NCI-H510A treated with DMSO at 0.1 percent for 48 hours (cell line): ENCODE results near the gene EVA1A.
"Not testable (repeated sequence)": the region's sequence is repeated elsewhere in the genome, so short reads cannot be mapped to it uniquely, and the experiment has no call there.

Experiments used
- DNase-seq: peaks from one replicate; lab custom pipeline; 2025; lab: John Stamatoyannopoulos, UW

EVA1A gene

DNA sequence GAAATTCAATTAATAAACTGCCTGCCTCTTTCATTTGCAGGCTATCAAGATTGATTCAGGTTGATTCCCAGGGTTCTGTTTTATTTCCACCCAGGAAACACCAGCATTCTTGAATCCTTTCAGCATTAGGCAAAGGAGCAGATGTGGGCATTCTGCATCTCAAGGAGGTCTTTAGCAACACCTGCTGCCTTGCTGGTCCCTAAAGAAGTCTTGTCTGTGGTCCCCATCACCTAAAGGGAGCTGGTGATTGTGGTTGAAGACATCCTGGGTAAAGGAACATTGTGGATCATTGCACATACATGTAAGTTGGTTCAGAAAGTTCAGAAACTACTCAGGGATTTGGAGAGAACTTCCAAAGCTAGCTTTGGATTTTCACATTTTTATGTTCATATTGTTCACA, 78.3 kb downstream of the EVA1A start:
- no peak for DNase-seq

DNA sequence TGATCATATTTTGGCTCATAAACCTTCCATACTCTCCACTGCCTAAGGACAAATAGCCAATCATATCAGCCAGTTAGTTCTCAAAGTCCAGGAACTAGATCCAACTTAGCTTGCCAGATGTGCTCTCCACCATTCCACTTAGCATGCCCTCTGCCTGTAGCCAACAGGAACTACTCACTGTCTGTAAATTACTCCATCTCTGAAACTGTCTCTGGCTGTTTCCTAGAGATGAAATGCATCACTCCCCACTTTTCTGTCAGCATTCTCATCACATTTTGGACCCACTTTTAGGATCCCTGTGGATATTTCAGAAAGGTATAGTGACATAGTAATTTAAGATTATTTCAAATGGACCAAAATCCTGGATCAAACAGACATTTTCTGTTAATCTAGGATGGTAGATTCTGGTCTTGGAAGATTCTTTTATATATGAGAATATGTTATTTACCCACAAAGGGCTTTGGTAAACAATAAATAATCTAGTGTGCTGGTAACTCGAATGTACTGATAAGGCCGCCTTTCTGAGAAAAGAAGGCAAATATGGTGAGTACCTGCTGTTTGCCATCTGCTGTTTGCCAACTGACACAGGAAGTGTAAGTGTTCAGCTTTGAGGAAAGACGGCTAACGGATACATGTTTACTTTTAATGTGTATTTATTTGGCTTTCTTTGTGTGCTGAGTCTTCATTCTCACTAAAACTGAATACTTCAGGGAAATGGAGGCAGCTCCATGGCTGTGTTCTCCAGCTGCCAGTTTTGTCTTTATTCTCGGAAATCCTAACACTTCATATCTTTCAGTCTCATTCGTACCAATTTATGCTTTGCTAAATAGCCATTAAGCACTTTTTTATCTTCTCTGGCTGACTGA, 79.5 kb downstream of the EVA1A start:
- DNase-seq, result peak; percentile 85

DNA sequence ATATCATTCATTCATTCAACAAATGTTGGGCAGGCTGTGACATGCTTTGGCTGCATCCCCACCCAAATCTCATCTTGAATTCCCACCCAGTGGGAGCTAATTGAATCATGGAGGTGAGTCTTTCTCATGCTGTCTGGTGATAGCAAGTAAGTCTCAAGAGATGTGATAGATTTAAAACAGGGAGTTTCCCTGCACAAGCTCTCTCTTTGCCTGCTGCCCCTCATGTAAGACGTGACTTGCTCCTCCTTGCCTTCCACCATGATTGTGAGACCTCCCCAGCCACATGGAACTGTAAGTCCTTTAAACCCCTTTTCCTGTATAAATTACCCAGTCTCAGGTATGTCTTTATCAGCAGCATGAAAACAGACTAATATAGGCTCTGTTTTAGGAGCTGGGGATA, 83.0 kb downstream of the EVA1A start:
- not testable (repeated sequence) for DNase-seq

DNA sequence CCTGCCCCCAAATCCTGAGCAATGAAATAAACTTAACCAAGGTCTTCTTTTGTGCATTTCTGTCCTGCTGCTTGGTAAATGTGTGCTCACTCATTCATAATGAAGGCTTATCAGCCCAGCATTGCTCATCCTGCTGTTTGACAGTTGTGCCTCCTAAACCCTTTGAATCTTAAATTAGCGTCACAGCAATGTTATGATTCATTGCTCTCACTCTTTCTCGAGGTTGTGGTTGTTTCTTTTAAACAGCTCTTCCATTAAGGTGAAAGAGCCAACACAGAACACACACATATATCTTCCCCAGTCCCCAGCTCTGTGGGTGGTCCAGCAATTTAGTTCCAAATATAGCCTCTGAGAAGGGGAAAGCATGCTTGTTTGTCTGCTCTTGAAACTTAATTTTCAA, 84.0 kb downstream of the EVA1A start:
- DNase-seq, result no peak

DNA sequence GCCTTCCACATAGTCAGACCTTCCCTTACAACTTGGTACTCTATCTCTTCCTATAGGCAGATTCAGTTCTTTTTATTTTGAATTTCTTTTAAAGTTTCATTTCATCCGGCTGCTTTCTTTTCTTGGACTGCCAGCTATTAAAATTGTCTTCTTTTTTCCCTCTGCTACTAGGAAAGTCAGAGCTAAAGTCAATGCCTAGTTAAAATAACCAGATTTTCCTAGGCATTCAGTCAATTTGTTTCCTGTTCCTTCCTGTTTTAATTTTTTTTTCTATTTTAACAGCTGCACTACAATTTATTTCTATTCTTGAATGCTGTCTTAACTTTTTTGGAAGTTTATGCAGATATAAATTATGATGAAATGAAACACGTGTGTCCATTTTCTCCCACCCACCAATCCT, 84.8 kb downstream of the EVA1A start:
- no peak for DNase-seq

DNA sequence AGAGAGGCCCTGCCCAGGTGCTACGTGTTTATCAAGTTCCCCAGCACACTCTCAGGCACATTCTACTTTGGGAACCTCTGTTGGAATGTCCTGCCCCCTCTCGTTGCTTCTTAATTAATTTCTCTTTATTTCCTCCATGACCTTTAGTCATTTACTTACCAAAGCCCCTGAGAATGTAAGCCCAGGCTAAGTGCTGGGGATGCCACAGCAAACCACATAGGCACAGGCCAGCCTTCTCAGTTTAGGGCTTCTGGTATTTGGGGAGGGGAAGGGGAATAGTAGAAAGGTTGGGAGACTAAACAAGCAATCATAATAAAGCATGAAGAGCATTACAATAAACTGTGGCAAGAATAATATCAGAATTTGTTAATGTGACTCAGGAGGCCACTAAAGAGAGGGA, 85.7 kb downstream of the EVA1A start:
- DNase-seq, result no peak

DNA sequence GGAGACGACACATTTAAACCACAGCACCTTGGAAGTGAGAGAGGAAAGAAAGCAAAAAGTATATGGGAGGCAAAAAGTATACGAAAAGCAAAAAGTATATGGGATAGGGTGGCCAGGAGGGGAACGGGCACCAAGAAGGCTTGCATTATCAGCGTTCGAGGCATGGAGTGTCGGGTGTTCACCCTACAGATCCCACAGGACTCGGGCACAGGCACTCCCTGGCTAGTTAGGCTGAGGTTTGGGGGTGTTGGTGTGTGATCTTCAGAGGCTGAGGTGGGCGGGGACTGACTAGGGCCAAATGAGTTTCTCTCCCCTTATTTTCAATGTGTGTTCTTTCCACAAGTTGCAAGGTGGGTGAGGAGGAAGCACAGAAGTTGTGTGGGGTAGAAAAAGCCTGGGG, 86.6 kb downstream of the EVA1A start:
- no peak for DNase-seq

DNA sequence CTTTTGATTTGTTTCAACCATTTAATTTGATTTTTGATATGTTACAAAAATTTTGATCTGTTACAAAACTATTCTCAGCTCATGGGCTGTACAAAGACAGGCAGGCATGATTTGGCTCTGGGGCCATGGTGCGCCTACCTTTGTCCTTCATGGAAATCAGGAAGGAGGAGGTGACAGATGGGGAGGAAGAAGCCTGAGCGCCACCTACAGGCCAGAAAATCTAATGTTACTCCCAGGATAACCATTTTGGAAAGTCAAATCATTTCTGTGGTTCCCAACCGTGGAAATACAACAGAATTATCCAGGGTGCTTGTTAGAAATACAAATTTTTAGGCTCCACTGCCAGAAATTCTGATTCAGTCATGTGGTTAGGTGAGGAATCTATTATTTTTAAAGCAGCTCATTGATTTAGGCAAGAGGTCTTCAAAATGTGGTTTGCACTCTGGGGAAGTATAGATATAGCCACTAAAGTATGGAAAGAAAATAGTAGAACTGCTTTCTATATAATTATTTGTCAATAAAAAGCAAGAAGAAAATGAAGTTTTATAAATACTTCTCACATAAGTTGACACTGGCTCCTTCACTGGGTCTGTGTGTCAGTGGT, 93.9 kb downstream of the EVA1A start:
- peak; percentile 23 for DNase-seq

DNA sequence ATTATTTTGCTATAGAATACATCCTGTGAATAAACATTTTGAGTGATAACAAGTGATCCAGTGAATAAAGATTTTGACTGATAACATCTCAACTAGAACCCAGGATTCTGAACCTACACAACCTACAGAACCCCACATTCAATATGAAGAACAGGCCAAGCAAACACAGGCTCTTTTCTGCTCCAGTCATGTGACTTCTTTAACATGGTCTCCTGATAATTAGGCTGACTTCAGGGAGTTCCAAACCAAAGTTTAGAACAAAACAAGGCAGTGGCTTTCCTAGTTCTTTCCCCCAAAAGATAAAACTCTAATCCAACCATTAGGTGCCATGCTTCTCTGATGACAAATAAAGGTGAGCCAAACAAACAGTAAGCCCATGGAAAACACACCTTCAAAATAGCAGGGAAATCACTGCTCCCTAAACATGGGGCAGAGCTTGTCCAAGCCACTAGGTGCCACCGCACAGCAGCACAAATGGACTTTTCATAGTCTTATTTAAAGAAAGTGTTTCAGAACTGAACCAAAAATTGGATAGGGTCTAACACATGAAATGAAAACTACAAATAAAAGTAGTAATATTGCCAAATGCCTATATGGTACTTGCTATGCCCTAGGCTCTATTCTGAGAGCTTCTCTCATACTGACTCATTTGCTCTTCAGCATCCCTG, 95.3 kb downstream of the EVA1A start:
- DNase-seq, result peak; percentile 4

DNA sequence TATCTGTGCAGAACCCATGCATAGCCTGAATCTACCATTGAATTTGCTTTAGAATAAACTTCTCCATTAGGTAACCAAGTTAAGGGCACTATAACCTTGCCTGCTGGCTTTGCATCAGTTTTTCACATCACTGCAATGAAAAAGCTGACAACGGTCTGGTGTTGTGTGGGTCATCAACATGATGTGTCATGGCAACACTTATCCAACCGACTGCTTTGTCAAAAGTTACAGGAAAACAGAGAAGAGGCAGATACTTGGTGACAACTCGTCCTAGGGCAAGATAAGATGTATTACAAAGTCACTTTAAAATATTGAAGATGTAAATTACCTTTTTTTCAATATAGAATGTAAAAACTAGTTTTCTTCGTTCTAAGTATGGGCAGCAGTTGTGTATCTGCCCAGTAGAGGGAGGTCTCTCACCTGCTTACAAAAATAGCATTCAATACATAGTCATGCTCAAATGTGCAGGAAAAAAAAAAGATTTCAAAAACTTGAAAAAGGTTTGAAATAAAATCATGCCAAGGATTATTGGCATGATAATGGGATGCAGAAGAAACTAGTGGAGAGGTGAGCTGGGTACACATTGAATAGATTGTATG, 96.3 kb downstream of the EVA1A start:
- peak; percentile 25 for DNase-seq

DNA sequence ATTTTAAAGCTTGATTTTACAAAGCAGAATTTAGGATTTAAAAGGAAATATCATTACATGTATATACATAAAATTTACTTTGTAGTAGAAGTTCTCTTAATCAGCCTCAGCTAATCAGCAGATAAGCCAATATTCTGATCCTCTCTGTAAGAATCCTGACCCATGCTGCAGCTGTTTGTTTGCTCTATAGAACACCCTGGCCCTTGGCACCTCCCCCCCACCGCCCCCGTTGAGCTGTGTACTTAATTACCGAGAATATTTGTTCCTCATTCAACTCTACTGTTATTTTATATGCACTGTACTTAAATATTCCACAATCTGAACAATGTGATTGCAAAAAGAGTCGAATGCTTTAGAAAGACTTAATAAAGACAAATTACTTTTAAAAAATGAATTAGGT, 98.0 kb downstream of the EVA1A start:
- no peak for DNase-seq

DNA sequence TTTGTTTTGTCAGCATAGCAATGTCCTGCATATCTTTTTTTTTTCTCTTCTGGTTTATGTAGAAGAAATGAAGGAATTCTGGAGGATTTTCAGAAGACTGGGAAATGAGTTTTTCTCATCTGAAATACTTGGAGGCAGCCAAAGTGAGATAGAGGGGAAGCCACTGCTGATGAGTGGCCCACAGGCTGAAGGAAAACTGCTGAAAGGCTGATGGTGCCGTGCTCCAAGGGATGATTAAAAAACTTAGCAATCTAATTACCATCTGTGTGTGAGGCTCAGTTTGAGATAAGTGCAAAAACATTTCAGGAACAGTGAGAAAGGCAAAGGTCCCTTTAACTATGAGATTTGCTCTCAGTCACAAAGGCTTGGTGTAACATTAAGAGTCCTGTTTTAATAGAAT, 98.5 kb downstream of the EVA1A start:
- no peak for DNase-seq

DNA sequence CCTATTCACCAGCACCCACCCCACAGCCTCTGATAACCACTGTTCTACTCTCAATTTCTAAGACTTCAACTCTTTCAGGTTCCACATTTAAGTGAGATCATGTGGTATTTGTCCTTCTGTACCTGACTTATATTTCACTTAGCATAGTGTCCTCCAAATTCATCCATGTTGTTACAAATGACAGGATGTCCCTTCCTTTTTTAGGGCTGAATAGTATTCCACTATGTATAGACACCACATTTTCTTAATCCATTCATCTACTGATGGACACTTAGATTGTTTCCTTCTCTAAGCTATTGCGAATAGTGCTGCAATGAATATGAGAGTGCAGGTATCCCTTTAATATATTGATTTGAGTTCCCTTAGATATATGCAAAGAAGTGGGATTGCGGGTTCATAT, 100.1 kb downstream of the EVA1A start:
- no peak for DNase-seq

DNA sequence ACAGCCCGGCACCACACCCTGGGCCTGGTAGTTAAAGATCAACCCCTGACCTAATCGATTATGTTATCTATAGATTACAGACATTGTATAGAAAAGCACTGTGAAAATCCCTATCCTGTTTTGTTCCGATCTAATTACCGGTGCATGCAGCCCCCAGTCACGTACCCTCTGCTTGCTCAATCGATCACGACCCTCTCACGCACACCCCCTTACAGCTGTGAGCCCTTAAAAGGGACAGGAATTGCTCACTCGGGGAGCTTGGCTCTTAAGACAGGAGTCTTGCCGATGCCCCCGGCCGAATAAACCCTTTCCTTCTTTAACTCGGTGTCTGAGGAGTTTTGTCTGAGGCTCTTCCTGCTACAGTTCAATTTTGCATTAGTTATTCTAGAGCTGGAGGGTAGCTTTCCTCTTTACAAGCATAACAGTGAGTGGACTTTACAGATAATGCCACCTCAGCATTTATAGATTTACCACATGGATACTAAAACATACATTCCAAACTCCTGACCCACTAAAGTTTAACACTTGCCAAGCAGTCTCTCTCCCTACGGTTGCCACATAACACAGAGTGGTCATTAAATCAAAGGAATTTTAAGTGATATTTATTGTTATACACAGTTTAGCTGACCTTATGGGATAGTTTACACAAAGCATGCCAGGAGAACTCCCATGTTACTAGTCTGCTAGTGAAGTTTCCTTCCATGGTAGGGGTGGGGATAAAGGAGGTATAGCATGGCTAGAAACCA, 101.0 kb downstream of the EVA1A start:
- no peak for DNase-seq

DNA sequence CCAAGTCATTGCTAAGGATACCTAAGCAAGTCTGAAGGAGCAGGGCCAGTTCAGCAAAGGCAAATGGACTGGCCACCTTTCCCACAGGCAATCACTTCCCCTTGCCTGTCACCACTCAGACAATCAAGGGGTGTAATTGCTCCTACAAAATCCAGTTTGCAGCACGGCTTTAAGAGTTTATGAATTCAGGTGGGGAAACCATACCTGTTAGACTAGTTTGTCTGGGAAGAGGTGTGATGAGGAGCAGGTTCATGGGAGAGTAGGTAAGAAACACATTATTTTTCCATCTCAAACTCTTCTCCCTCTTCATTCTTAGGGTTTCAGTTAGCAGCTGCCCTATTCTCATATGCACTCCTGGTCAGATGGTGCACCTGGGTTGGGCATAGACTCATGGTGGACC, 102.5 kb downstream of the EVA1A start:
- DNase-seq, result peak; percentile 40

DNA sequence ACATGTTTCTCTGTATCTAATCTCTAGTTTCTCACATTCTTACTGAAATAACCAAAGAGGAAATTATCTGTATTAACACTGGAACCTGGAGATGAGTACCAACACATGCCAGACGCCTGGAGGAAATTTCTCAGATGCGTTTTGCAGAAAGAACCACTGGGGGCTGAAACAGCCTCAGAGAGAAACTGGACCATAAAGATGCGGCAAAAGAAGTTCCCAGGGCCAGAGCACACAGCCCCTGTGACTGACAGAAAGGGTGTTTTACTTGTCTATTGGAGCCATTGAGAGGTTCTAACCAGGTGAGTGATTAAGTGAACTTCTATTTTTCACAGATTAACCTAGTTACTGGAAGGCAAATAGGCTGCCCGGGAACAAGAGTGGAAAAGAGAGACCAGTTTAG, 103.9 kb downstream of the EVA1A start:
- DNase-seq, result no peak

DNA sequence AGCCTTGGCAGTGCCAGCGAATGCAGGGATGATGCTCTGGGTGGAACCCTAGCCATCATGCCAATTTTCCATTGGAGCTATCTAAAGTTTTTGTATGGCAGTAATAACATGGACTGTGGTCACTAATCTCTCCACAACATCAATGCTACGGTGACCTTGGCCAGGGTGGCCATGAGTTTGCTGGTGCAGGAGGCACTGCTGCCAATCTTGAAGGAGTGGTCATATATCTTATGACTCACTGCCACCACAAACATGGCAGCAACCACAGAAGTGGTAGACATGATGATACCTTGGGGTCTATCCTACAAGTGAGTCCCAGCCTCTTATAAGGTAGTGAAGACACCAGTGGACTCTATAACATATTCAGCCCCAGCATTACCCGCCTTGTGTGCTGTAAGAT, 104.6 kb downstream of the EVA1A start:
- no peak for DNase-seq

DNA sequence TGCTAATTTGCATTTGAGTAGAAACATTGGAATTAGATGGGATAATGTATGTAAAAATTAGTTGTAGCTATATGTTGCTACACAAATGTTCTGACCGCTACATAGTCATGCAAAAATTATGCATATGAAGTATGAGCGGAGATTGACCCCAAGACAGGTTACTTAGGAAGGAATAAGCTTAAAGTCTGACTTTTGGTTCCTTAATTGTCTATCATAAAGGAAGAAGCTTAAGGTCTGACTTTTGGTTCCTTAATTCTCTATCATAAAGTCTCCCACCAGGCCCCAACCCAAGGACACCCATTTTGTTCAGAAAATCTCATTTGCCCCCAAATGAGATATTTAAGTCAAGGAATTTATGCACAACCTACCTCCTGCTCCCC, 106.5 kb downstream of the EVA1A start:
- no peak for DNase-seq

DNA sequence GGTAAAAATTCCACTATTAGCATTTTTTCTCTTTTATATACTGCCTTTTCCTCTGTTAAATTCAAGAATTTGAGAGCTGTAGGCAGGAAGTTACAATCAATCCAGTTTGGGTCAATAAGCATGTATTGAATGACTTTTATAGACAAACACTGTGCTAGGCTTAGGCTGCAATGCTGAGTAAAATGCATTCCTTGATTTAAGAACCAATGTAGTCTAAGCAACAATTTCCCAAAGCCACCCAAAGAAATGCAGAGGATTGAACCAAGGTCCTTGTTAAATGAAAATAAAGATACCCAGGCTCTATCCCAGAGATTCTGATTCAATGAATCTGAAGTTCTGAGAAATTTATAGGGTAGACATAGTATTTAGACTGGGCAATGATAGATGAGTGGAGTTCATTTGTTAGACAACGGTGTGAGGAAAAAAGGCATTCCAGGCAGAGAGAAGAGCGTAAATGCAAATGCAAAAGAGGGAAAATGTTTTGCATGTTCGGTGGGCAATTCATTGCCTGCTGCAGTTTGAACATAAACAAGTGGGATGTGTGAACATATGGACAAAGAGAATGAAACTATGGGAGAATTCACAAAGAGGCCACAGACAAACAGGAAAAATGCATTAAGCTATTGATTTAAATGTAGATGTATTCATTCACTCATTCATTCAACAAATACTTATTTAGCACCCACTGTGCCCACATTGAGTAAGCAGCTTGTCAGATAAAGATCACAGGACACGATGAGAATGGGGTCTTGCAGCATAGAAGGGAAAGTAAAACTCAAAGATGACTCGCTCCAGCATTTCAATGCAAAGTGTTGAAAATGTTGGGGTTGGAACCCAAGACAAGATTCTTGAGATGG, 107.1 kb downstream of the EVA1A start:
- no peak for DNase-seq

DNA sequence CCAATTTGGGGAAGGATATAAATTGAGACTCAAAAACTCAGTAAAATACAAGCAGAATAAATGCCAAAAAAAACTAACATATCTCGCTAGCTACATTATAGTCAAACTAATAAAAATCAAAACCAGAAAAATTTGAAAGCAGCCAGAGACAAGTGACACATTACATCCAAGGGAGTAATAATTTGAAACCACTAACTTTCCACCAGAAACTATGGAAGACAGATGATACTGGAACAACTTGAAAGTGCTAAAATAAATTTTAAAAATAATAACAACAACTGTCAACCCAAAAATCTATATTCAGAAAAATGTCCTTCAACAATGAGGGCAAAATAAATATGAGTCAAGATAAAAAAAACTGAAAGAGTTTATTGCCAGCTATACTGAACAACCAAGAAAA, 110.7 kb downstream of the EVA1A start:
- no peak for DNase-seq

DNA sequence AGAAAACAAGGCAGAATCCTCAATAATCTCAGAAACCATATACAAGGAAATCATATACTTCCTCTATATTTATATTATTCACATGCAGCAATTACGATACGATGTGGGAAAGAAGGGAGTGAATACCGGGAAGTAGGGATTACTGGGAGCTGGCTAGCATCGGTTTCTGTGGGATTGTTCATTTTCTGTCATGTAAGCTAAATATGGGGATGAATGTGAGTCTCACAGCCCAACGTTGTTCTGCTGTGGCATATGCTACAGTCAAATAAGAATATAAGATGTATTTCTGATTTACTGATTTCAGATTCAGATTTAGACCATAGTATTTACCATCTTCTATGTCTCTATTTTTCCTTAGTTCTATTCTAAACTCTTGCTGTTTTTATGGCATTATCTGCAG, 113.6 kb downstream of the EVA1A start:
- DNase-seq, result no peak
